WI38 (cell line): ENCODE data around the gene RCC1.

Experiments used
- H3K4me3 ChIP-seq: 2 replicates; pipeline ENCODE4 v1.5.1; 2011; ENCODE audit warnings: low read depth, mild to moderate bottlenecking, control low read depth, low read length
- CTCF ChIP-seq: IDR thresholded peaks from 2 replicates; pipeline ENCODE4 v1.5.1; 2012; ENCODE audit warnings: low read depth, mild to moderate bottlenecking, control low read depth, low read length

The RCC1 gene

DNA sequence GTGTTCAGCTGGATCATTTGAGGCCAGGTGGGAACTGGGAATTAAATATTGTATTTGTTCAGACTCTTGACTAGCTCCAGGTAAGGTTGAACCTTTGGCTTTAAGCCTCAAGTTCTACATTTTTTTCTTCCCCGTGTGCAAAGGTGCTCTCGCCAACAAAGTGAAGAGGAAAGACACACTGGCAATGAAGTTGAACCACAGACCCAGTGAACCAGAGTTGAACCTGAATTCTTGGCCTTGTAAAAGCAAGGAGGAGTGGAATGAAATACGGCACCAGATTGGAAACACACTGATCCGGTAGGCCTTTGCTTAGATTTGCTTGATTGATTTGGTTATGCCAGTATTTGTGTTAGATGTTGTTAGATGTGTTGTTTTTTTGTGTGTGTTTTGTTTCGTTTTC, 25.5 kb upstream of the RCC1 start:
- no peak for TF ChIP-seq CTCF

DNA sequence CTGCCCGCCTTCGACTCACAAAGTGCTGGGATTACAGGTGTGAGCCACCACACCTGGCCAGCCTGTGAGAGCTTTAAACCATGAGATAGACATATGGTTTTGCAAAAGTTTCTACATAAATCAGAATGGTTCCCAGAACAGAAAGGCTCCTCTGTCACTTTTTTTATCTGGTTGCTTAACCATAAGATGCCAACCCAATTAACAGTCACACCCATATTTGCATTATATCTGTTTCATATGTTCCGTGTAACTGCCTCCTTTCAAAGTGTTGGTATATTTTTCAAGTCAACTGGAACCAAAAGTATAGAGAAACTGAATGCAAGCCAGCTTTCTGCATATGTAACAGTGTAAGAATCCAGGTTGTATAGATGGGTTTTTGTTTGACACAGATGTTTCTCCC, 23.7 kb upstream of the RCC1 start:
- no peak for TF ChIP-seq CTCF
- no peak overlapping the region for H3K4me3 ChIP-seq

More for the DNA sequence above, 25.5 kb upstream of the RCC1 start:
- H3K4me3 ChIP-seq: no peak overlapping the region

GRCh38 chr1:28482702-28483101, 23.1 kb upstream of the RCC1 start:
- no peak for TF ChIP-seq CTCF
- no peak overlapping the region for H3K4me3 ChIP-seq

GRCh38 chr1:28494737-28495136, 11.1 kb upstream of the RCC1 start:
- TF ChIP-seq CTCF: no peak
- no peak overlapping the region for H3K4me3 ChIP-seq

DNA sequence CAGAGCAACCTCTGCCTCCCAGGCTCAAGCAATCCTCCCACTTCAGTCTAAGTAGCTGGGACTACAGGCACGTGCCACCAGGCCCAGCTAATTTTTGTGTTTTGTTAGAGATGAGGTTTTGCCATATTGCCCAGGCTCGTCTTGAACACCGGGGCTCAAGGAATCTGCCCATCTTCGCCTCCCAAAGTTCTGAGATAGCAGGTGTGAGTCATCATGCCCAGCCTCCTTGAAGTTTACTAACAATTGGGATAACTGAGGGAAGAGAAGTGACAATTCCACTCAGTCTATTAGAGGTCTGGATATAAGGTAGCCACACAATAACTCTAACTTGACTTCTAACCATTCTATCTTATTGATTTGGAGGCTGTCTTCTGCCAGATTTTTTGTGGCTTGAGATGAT, 6.3 kb upstream of the RCC1 start:
- no peak overlapping the region for H3K4me3 ChIP-seq

DNA sequence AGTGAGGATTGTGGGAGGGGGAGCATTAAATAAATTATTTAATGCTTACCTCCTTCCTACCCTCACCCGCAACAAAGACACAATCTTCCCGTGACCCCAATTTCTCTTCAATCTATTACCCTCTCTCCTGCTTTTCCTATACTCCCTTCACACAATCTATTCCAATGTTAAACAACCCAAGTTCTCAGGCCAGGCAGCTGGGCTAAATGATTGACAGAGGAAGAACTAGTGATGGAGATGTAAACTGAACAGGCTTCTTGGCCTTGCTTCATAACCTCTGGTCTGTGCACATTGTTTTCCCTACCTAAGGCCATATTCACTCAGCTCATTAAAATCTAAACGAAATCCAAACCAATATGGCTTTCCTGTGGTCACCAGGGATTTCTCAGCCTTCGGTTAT, 3.9 kb upstream of the RCC1 start:
- TF ChIP-seq CTCF: no peak

More for the DNA sequence above, 6.3 kb upstream of the RCC1 start:
- no peak for TF ChIP-seq CTCF

GRCh38 chr1:28503117-28503516, 2.7 kb upstream of the RCC1 start:
- TF ChIP-seq CTCF: no peak
- H3K4me3 ChIP-seq: no peak overlapping the region

More for the DNA sequence above, 3.9 kb upstream of the RCC1 start:
- H3K4me3 ChIP-seq: no peak overlapping the region
